Uterus (tissue), 4 donors: Measurements from ENCODE around the gene PRR5L. TPM values are rescaled to one million over a fixed set of nuclear protein-coding genes. Genes with fewer than 3 reads are reported as not detected.

ENCODE experiments used
- DNase-seq, 2 donors: peaks; one replicate each; pipeline ENCODE4 v3.0.0-alpha.2; 2019 to 2020
- H3K27ac ChIP-seq, 2 donors: fragments of 200-600 bp; sonication (generic); 1 replicate in 1 of 2; 2 replicates in 1 of 2; pipeline ENCODE4 v1.5.1; 2016 to 2018
- H3K27me3 ChIP-seq, 2 donors: fragments of 200-600 bp; sonication (generic); one replicate each; pipeline ENCODE4 v1.5.1; 2018 to 2019; ENCODE audit warnings: control low read depth in 1 of 2
- H3K36me3 ChIP-seq, 2 donors: fragments of 200-600 bp; sonication (generic); one replicate each; pipeline ENCODE4 v1.5.1; 2019; ENCODE audit warnings: control low read depth in 1 of 2
- H3K4me1 ChIP-seq, 2 donors: fragments of 200-600 bp; sonication (generic); one replicate each; pipeline ENCODE4 v1.5.1; 2018 to 2019; ENCODE audit warnings: control low read depth in 1 of 2
- H3K4me3 ChIP-seq, 2 donors: fragments of 200-600 bp; sonication (generic); 1 replicate in 1 of 2; 2 replicates in 1 of 2; pipeline ENCODE4 v1.5.1; 2018 to 2019; ENCODE audit warnings: mild to moderate bottlenecking in 1 of 2
- H3K9me3 ChIP-seq, 2 donors: fragments of 200-600 bp; sonication (generic); one replicate each; pipeline ENCODE4 v1.5.1; 2019; ENCODE audit warnings: control low read depth in 1 of 2
- POLR2A ChIP-seq, 2 donors: fragments of 450-650 bp; IDR thresholded peaks; one replicate each; pipeline ENCODE4 v1.6.1; 2016; ENCODE audit warnings: antibody characterized with exemption in 2 of 2, mild to moderate bottlenecking in 1 of 2, moderate library complexity in 1 of 2
- intact Hi-C: fragments of 100-400 bp; cut with DNase I; formaldehyde crosslinking; loops from one replicate; pipeline ENCODE4 v1.15.1; 2023; ENCODE audit warnings: low total_unique reads
- total RNA-seq, 4 donors: library from RNA; depleted of rRNA in 3 of 4; stranded (reverse); fragments of >200 nt in 3 of 4; gene quantifications; one replicate each; pipeline versions ENCODE4 v1.1.0 to v1.2.4, GENCODE V29; 2014 to 2023
- TF ChIP-seq, protein P1 (sequence below), 4 experiments: fragments of 200-600 bp in 2 of 4; fragments of 450-650 bp in 2 of 4; sonication (generic) in 2 of 4; IDR thresholded peaks; one replicate each; pipeline ENCODE4 v1.5.1; 2016 to 2019; ENCODE audit warnings: antibody characterized with exemption in 4 of 4, mild to moderate bottlenecking in 2 of 4, moderate library complexity in 1 of 4
- donor health status: DM: yes; HTN: yes; CAD: no.

PRR5L gene
- total RNA-seq, 4 donors from 2014 or later, result 7.7 to 62.1 (median 27.8) TPM

DNA sequence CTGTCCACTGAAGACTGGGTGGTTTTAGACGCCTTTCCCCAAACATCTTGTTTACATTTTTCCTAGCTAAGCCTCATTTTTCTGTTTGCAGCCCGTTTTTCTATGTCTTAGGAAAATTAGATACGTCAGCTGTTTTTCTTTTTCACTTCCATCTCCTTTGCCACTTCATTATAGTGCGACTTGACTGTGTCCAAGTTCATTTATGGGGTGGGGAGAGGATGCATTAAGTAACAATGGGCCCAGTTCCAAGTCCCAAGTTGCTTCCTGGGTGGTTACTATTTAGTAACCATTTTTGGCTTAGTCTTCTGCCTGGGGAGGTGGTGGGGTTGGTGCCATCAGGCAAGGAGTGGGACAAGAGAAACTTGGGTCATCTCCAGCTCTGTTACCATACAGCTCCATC, 131.0 kb downstream of the PRR5L start:
- TF ChIP-seq POLR2A (IDR thresholded peaks at IDR 0.05), result no peak
- TF ChIP-seq, protein P1, sequence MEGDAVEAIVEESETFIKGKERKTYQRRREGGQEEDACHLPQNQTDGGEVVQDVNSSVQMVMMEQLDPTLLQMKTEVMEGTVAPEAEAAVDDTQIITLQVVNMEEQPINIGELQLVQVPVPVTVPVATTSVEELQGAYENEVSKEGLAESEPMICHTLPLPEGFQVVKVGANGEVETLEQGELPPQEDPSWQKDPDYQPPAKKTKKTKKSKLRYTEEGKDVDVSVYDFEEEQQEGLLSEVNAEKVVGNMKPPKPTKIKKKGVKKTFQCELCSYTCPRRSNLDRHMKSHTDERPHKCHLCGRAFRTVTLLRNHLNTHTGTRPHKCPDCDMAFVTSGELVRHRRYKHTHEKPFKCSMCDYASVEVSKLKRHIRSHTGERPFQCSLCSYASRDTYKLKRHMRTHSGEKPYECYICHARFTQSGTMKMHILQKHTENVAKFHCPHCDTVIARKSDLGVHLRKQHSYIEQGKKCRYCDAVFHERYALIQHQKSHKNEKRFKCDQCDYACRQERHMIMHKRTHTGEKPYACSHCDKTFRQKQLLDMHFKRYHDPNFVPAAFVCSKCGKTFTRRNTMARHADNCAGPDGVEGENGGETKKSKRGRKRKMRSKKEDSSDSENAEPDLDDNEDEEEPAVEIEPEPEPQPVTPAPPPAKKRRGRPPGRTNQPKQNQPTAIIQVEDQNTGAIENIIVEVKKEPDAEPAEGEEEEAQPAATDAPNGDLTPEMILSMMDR (IDR thresholded peaks at IDR 0.05), result no peak

DNA sequence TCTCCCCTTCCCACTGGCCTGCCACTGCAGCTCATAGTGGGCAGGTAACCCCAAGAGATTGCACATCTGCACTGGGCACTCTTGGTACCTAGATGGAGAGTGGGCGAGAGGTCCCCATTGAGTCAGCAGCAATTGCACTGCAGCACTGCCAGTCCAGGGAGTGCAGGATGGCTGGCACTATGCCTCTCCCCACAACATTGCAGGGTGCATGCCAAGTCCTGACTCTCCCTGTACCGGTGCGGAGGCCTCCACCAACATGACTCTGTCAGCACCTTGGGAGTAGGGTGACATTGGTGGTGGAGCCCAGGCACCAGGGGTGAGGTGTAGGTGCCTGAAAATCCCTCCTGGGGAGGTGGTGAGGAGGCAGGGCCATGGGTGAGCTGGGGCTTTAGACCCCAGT, 131.8 kb downstream of the PRR5L start:
- H3K9me3 ChIP-seq, result no peaks in the 10 kb centered on the region
- no peak for DNase-seq
- no peaks in the 10 kb centered on the region for H3K36me3 ChIP-seq
- H3K27ac ChIP-seq, result no peak overlapping the region
- no peaks in the 10 kb centered on the region for H3K27me3 ChIP-seq
- no peak overlapping the region for H3K4me3 ChIP-seq
- TF ChIP-seq POLR2A (IDR thresholded peaks at IDR 0.05), result no peak
- intact Hi-C loops, result no loop called here
- H3K4me1 ChIP-seq, result peaks cover 0 to 3% of the 10 kb centered on the region in 2 donors

More for the DNA sequence above, 131.0 kb downstream of the PRR5L start:
- Histone ChIP-seq H3K4me1 (no peaks in the 10 kb centered on the region), H3K36me3 (no peaks in the 10 kb centered on the region), H3K4me3 (no peak overlapping the region), H3K27me3 (no peaks in the 10 kb centered on the region), H3K9me3 (no peaks in the 10 kb centered on the region), H3K27ac (no peak overlapping the region)
- intact Hi-C loops, result no loop called here
- DNase-seq, result no peak

DNA sequence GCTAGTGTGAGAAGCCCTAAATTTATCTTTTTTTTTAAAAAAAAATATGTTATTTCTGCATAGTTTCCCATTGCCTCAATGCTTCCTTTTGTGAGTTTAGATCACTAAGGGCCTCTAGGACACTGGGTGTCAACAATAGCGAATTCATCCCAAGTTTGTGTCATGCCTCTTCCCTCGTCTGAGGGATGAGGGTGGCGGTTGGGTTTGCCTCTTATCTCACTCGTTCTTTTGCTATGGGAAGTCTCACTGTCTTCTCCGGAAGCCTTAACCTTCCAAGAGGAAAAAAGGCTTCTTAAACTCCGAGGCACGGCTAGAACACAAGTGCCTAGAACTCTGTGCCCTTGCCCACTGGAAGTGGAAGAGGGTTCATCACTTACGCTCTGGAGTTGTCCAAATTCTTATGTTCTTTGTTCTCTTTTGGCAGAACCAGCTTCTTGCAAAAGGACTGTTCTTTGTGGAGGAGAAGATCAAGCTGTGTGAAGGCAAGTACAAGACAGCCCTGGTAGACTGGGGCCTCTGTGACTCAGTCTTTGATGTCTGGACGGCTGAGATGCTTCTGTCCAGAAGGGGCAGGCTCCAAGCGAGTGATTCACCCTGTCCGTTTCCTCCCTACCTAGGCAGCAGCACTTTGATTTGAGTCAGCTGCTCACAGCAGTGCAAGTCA, 135.5 kb downstream of the PRR5L start:
- Histone ChIP-seq H3K27ac (peak overlapping the region in 1 of 2 donors; percentile 53), H3K4me1 (peaks cover 0 to 3% of the 10 kb centered on the region in 2 donors), H3K27me3 (no peaks in the 10 kb centered on the region), H3K36me3 (no peaks in the 10 kb centered on the region), H3K4me3 (no peak overlapping the region), H3K9me3 (no peaks in the 10 kb centered on the region)
- intact Hi-C loops, result no loop called here
- TF ChIP-seq, protein P1 (IDR thresholded peaks at IDR 0.05), result peak in 2 of 4 experiments; percentile 10 to 27
- TF ChIP-seq POLR2A (IDR thresholded peaks at IDR 0.05), result no peak
- peak; percentile 83 to 87 for DNase-seq

DNA sequence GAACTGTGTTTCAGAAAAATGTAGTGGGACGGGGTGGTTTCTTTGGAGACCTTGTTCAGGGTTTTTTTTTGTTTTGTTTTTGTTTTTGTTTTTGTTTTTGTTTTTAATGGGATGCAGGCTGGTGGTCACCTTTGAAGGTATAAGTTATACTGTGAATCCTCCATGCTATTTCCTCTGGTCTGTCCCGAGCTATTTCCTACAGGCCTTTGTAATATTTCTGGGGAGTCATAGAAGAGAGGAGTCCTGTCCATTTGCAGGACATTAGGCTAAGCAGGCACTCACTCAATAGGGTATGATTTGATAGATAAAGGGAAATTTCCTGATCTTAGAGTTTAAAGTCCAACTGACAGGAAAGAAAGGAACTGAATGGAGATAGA, 136.0 kb downstream of the PRR5L start:
- peak overlapping the region in 1 of 2 donors; percentile 40 for H3K27ac ChIP-seq
- intact Hi-C loops, result no loop called here
- peaks cover 0 to 3% of the 10 kb centered on the region in 2 donors for H3K4me1 ChIP-seq
- H3K4me3 ChIP-seq, result no peak overlapping the region
- H3K36me3 ChIP-seq, result no peaks in the 10 kb centered on the region
- TF ChIP-seq, protein P1 (IDR thresholded peaks at IDR 0.05), result no peak
- TF ChIP-seq POLR2A (IDR thresholded peaks at IDR 0.05), result no peak
- no peak for DNase-seq
- H3K9me3 ChIP-seq, result no peaks in the 10 kb centered on the region
- no peaks in the 10 kb centered on the region for H3K27me3 ChIP-seq

DNA sequence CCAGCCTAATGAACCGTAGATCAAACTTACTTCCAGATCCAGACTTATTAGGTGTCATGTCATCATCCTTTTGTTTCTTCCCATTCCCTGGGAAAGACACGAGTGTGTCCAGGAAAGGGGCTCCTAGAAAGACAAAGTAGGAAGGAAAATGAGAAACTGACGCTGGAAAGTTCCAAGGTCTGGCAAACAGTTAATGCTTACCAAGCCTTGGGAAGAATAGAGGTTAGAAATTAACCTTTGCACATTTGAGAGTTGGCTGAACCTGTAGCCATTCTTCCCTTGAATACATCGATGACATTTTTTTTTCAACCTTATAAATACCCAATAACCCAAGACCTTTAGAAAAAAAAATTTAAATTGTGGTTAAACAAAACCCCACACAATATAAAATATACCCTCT, 136.7 kb downstream of the PRR5L start:
- DNase-seq, result no peak
- Histone ChIP-seq H3K27ac (peak overlapping the region in 1 of 2 donors; percentile 40), H3K9me3 (no peaks in the 10 kb centered on the region), H3K4me3 (no peak overlapping the region), H3K27me3 (no peaks in the 10 kb centered on the region), H3K36me3 (no peaks in the 10 kb centered on the region), H3K4me1 (peaks cover 0 to 3% of the 10 kb centered on the region in 2 donors)
- TF ChIP-seq POLR2A (IDR thresholded peaks at IDR 0.05), result no peak
- TF ChIP-seq, protein P1 (IDR thresholded peaks at IDR 0.05), result no peak
- intact Hi-C loops, result no loop called here
